Mesendoderm (in vitro differentiated cells): ENCODE results near the gene AKAP8.

Experiments used
- DNase-seq: peaks from one replicate; pipeline ENCODE4 v3.0.0; 2013
- H2AK5ac ChIP-seq: 2 replicates; pipeline ENCODE4 v1.6.1; 2013; ENCODE audit warnings: low read length, inconsistent platforms
- H2BK120ac ChIP-seq: 2 replicates; pipeline ENCODE4 v1.6.1; 2013; ENCODE audit warnings: low read depth, mild to moderate bottlenecking, low read length, moderate library complexity, mixed read lengths
- H2BK15ac ChIP-seq: replicated peaks from 2 replicates; pipeline ENCODE4 v1.6.1; 2013; ENCODE audit warnings: low read depth, mild to moderate bottlenecking, moderate library complexity
- H2BK5ac ChIP-seq: 2 replicates; pipeline ENCODE4 v1.6.1; 2013; ENCODE audit warnings: low read length, inconsistent platforms
- H3K18ac ChIP-seq: 2 replicates; pipeline ENCODE4 v1.6.1; 2013; ENCODE audit warnings: mild to moderate bottlenecking, low read length, mixed read lengths
- H3K23ac ChIP-seq: one replicate; pipeline ENCODE4 v1.6.1; 2013; ENCODE audit warnings: low read length
- H3K27ac ChIP-seq: 2 replicates; pipeline ENCODE4 v1.5.1; 2013; ENCODE audit warnings: low read depth, mild to moderate bottlenecking, inconsistent platforms, low read length, moderate library complexity
- H3K27me3 ChIP-seq: 2 replicates; pipeline ENCODE4 v1.6.1; 2013; ENCODE audit warnings: low read length, control low read depth, mild to moderate bottlenecking, inconsistent platforms; ENCODE audit not compliant: insufficient read depth, poor library complexity
- H3K36me3 ChIP-seq: 2 replicates; pipeline ENCODE4 v1.6.1; 2013; ENCODE audit warnings: low read length, inconsistent platforms; ENCODE audit not compliant: control insufficient read depth, insufficient read depth
- H3K4ac ChIP-seq: one replicate; pipeline ENCODE4 v1.6.1; 2013; ENCODE audit warnings: low read depth, mild to moderate bottlenecking, low read length, moderate library complexity
- H3K4me1 ChIP-seq: 2 replicates; pipeline ENCODE4 v1.6.1; 2013; ENCODE audit warnings: low read depth, low read length, inconsistent platforms; ENCODE audit not compliant: control insufficient read depth
- H3K4me2 ChIP-seq: 2 replicates; pipeline ENCODE4 v1.6.1; 2013; ENCODE audit warnings: low read length
- H3K4me3 ChIP-seq: 2 replicates; pipeline ENCODE4 v1.5.1; 2013; ENCODE audit warnings: mild to moderate bottlenecking, low read length
- H3K56ac ChIP-seq: one replicate; pipeline ENCODE4 v1.6.1; 2013; ENCODE audit warnings: low read length
- H3K79me1 ChIP-seq: 2 replicates; pipeline ENCODE4 v1.6.1; 2013; ENCODE audit warnings: low read length, inconsistent platforms
- H3K79me2 ChIP-seq: 2 replicates; pipeline ENCODE4 v1.6.1; 2013; ENCODE audit warnings: mild to moderate bottlenecking, low read length; ENCODE audit not compliant: control insufficient read depth, insufficient read depth
- H3K9ac ChIP-seq: 2 replicates; pipeline ENCODE4 v1.6.1; 2013; ENCODE audit warnings: low read length, inconsistent platforms
- H4K5ac ChIP-seq: one replicate; pipeline ENCODE4 v1.6.1; 2013; ENCODE audit warnings: low read length
- H4K8ac ChIP-seq: one replicate; pipeline ENCODE4 v1.6.1; 2013; ENCODE audit warnings: low read depth, mild to moderate bottlenecking, control low read depth, low read length, moderate library complexity
- WGBS: extraction: QIAGEN DNeasy Blood & Tissue Kit; methylation state at CpG from one replicate; pipeline ENCODE4 v1.1.7; 2013; ENCODE audit warnings: low lambda C conversion rate, missing lambda C conversion rate; ENCODE audit not compliant: insufficient coverage; ENCODE audit errors: extremely low coverage; 5-methylcytosine and 5-hydroxymethylcytosine counted together

The AKAP8 gene

GRCh38 chr19:15371786-15372380 lies 7.7 kb downstream of the AKAP8 start:
- H3K27ac ChIP-seq, result no peak overlapping the region
- no peak overlapping the region for H3K56ac ChIP-seq
- H3K4ac ChIP-seq, result no peak overlapping the region
- H2BK120ac ChIP-seq, result no peak overlapping the region
- no peak overlapping the region for H3K23ac ChIP-seq
- H3K4me3 ChIP-seq, result no peak overlapping the region
- H3K36me3 ChIP-seq, result peaks cover 18% of the 10 kb centered on the region
- WGBS, result no CpG with 5 or more reads among the region's 17 CpGs
- H3K9ac ChIP-seq, result no peak overlapping the region
- no peak overlapping the region for H3K4me2 ChIP-seq
- H3K79me2 ChIP-seq, result peaks cover 38% of the 10 kb centered on the region
- no peak overlapping the region for H4K8ac ChIP-seq
- H2BK5ac ChIP-seq, result no peak overlapping the region
- DNase-seq, result no peak
- no peak overlapping the region for H4K5ac ChIP-seq
- no peak overlapping the region for H2BK15ac ChIP-seq
- no peaks in the 10 kb centered on the region for H3K4me1 ChIP-seq
- peaks cover 12% of the 10 kb centered on the region for H3K79me1 ChIP-seq
- H3K18ac ChIP-seq, result no peak overlapping the region
- H3K27me3 ChIP-seq, result no peaks in the 10 kb centered on the region
- no peak overlapping the region for H2AK5ac ChIP-seq

GRCh38 chr19:15371119-15371518 lies 8.5 kb downstream of the AKAP8 start:
- no peaks in the 10 kb centered on the region for H3K27me3 ChIP-seq
- H3K79me2 ChIP-seq, result peaks cover 30% of the 10 kb centered on the region
- no CpG with 5 or more reads among the region's 7 CpGs for WGBS
- H4K5ac ChIP-seq, result no peak overlapping the region
- H2AK5ac ChIP-seq, result no peak overlapping the region
- H3K4me3 ChIP-seq, result no peak overlapping the region
- H3K18ac ChIP-seq, result no peak overlapping the region
- no peak overlapping the region for H3K27ac ChIP-seq
- H3K4me2 ChIP-seq, result no peak overlapping the region
- H3K4ac ChIP-seq, result no peak overlapping the region
- H3K4me1 ChIP-seq, result no peaks in the 10 kb centered on the region
- no peak overlapping the region for H3K23ac ChIP-seq
- no peak overlapping the region for H2BK15ac ChIP-seq
- H4K8ac ChIP-seq, result no peak overlapping the region
- H3K36me3 ChIP-seq, result peaks cover 18% of the 10 kb centered on the region
- H3K79me1 ChIP-seq, result peaks cover 10% of the 10 kb centered on the region
- H3K9ac ChIP-seq, result no peak overlapping the region
- H2BK120ac ChIP-seq, result no peak overlapping the region
- no peak for DNase-seq
- no peak overlapping the region for H2BK5ac ChIP-seq
- no peak overlapping the region for H3K56ac ChIP-seq

GRCh38 chr19:15369594-15369891 lies 10.0 kb downstream of the AKAP8 start:
- Histone ChIP-seq H3K23ac (no peak overlapping the region), H2BK5ac (no peak overlapping the region), H3K27me3 (no peaks in the 10 kb centered on the region), H3K4ac (no peak overlapping the region), H2BK120ac (no peak overlapping the region), H3K18ac (no peak overlapping the region), H2AK5ac (no peak overlapping the region), H3K36me3 (peaks cover 24% of the 10 kb centered on the region), H3K56ac (no peak overlapping the region), H3K4me2 (no peak overlapping the region), H4K5ac (no peak overlapping the region), H4K8ac (no peak overlapping the region), H3K4me3 (no peak overlapping the region), H3K79me1 (peaks cover 9% of the 10 kb centered on the region), H2BK15ac (no peak overlapping the region), H3K79me2 (peaks cover 18% of the 10 kb centered on the region), H3K27ac (no peak overlapping the region), H3K4me1 (no peaks in the 10 kb centered on the region), H3K9ac (no peak overlapping the region)
- no CpG with 5 or more reads among the region's 9 CpGs for WGBS
- DNase-seq, result no peak

GRCh38 chr19:15368798-15369593 lies 10.6 kb downstream of the AKAP8 start:
- H3K4ac ChIP-seq, result no peak overlapping the region
- no peak overlapping the region for H3K9ac ChIP-seq
- no peaks in the 10 kb centered on the region for H3K4me1 ChIP-seq
- peaks cover 13% of the 10 kb centered on the region for H3K79me2 ChIP-seq
- no peak overlapping the region for H3K4me3 ChIP-seq
- DNase-seq, result no peak
- WGBS, result no CpG with 5 or more reads among the region's 35 CpGs
- no peaks in the 10 kb centered on the region for H3K27me3 ChIP-seq
- H3K18ac ChIP-seq, result no peak overlapping the region
- H3K36me3 ChIP-seq, result peaks cover 24% of the 10 kb centered on the region
- H3K23ac ChIP-seq, result no peak overlapping the region
- H4K8ac ChIP-seq, result no peak overlapping the region
- H4K5ac ChIP-seq, result no peak overlapping the region
- H2AK5ac ChIP-seq, result no peak overlapping the region
- H2BK5ac ChIP-seq, result no peak overlapping the region
- H3K79me1 ChIP-seq, result peaks cover 9% of the 10 kb centered on the region
- no peak overlapping the region for H2BK120ac ChIP-seq
- no peak overlapping the region for H3K56ac ChIP-seq
- no peak overlapping the region for H3K27ac ChIP-seq
- H2BK15ac ChIP-seq, result no peak overlapping the region
- H3K4me2 ChIP-seq, result no peak overlapping the region

- Histone ChIP-seq H3K4me1 (no peaks in the 10 kb centered on the region), H3K27me3 (no peaks in the 10 kb centered on the region), H3K36me3 (peaks cover 24% of the 10 kb centered on the region), H2AK5ac (no peak overlapping the region), H3K23ac (no peak overlapping the region), H3K4me3 (no peak overlapping the region), H2BK5ac (no peak overlapping the region), H3K4ac (no peak overlapping the region), H3K9ac (no peak overlapping the region), H2BK15ac (no peak overlapping the region), H3K56ac (no peak overlapping the region), H3K4me2 (no peak overlapping the region), H3K27ac (no peak overlapping the region), H4K5ac (no peak overlapping the region), H2BK120ac (no peak overlapping the region), H3K79me1 (peaks cover 9% of the 10 kb centered on the region), H3K79me2 (peaks cover 4% of the 10 kb centered on the region), H4K8ac (no peak overlapping the region), H3K18ac (no peak overlapping the region)
- no CpG with 5 or more reads among the region's 24 CpGs for WGBS
- DNase-seq, result no peak
These were observed 11.4 kb downstream of the AKAP8 start for GRCh38 chr19:15368051-15368632.
